PFSK-1 (cell line): Measurements from ENCODE around the gene OR1A1.

Experiments used
- FOXP2 ChIP-seq: optimal IDR thresholded peaks from 2 replicates; pipeline ENCODE3; 2011; ENCODE audit warnings: borderline replicate concordance, control low read depth, inconsistent platforms; ENCODE audit not compliant: insufficient read depth; ENCODE audit errors: extremely low read length, extremely low read depth
- POLR2AphosphoS5 ChIP-seq: IDR thresholded peaks from 2 replicates; pipeline ENCODE4 v1.6.1; 2012; ENCODE audit warnings: low read depth, mild to moderate bottlenecking, control low read depth, low read length, moderate library complexity
- SIN3A ChIP-seq: IDR thresholded peaks from 2 replicates; pipeline ENCODE4 v1.6.1; 2012; ENCODE audit warnings: mild to moderate bottlenecking, low read length, moderate library complexity, borderline replicate concordance; ENCODE audit not compliant: insufficient read depth
- TAF1 ChIP-seq: IDR thresholded peaks from 2 replicates; pipeline ENCODE4 v1.6.1; 2012; ENCODE audit warnings: low read length, control low read depth, borderline replicate concordance; ENCODE audit not compliant: insufficient read depth
- TF ChIP-seq, protein P1 (sequence below), 2 experiments: IDR thresholded peaks; 2 replicates each; pipeline versions ENCODE4 v1.6.1 to v1.8.0; 2011 to 2012; ENCODE audit warnings: low read depth in 2 of 2, low read length in 2 of 2, control low read depth in 1 of 2, inconsistent platforms in 1 of 2, mild to moderate bottlenecking in 1 of 2, moderate library complexity in 1 of 2; ENCODE audit not compliant: insufficient read depth in 1 of 2

DNA sequence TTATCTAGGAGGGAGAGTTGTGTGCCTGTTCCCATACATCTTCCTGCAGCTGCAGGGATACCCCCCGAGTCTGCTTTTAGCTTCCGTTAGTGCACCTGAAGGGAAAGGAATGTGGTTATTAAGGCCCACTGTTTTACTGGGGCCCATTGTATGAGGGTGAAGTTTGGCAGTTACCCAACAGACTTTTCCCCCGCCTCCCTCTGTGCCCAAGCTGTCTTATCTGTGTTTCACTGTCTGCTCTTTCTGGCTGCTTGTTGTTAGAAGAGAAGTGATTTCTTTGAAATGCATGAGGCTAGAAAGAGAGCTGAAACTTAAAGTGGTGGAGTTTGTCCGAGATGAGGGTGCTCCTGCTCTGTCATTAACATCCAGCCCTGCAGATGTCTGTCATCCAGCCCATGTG lies 17.5 kb upstream of the OR1A1 start:
- TF ChIP-seq, protein P1, sequence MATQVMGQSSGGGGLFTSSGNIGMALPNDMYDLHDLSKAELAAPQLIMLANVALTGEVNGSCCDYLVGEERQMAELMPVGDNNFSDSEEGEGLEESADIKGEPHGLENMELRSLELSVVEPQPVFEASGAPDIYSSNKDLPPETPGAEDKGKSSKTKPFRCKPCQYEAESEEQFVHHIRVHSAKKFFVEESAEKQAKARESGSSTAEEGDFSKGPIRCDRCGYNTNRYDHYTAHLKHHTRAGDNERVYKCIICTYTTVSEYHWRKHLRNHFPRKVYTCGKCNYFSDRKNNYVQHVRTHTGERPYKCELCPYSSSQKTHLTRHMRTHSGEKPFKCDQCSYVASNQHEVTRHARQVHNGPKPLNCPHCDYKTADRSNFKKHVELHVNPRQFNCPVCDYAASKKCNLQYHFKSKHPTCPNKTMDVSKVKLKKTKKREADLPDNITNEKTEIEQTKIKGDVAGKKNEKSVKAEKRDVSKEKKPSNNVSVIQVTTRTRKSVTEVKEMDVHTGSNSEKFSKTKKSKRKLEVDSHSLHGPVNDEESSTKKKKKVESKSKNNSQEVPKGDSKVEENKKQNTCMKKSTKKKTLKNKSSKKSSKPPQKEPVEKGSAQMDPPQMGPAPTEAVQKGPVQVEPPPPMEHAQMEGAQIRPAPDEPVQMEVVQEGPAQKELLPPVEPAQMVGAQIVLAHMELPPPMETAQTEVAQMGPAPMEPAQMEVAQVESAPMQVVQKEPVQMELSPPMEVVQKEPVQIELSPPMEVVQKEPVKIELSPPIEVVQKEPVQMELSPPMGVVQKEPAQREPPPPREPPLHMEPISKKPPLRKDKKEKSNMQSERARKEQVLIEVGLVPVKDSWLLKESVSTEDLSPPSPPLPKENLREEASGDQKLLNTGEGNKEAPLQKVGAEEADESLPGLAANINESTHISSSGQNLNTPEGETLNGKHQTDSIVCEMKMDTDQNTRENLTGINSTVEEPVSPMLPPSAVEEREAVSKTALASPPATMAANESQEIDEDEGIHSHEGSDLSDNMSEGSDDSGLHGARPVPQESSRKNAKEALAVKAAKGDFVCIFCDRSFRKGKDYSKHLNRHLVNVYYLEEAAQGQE (IDR thresholded peaks at IDR 0.05; ENCODE audit: insufficient read depth in 1 of 2, low read depth in 2 of 2, low read length in 2 of 2) = no peak
- TF ChIP-seq POLR2AphosphoS5 (no peak), SIN3A (no peak), TAF1 (no peak), FOXP2 (no peak)
